ENCODE measurements around the gene ZFP42.

GRCh38 chr4:188002323-188002722 is 6.8 kb downstream of the ZFP42 start:
- TF ChIP-seq, protein P1, sequence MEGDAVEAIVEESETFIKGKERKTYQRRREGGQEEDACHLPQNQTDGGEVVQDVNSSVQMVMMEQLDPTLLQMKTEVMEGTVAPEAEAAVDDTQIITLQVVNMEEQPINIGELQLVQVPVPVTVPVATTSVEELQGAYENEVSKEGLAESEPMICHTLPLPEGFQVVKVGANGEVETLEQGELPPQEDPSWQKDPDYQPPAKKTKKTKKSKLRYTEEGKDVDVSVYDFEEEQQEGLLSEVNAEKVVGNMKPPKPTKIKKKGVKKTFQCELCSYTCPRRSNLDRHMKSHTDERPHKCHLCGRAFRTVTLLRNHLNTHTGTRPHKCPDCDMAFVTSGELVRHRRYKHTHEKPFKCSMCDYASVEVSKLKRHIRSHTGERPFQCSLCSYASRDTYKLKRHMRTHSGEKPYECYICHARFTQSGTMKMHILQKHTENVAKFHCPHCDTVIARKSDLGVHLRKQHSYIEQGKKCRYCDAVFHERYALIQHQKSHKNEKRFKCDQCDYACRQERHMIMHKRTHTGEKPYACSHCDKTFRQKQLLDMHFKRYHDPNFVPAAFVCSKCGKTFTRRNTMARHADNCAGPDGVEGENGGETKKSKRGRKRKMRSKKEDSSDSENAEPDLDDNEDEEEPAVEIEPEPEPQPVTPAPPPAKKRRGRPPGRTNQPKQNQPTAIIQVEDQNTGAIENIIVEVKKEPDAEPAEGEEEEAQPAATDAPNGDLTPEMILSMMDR (IDR thresholded peaks at IDR 0.05 in 4 of 5, conservative IDR thresholded peaks at IDR 0.05 in 1 of 5): no peak
- TF ChIP-seq POLR2A (IDR thresholded peaks at IDR 0.05): no peak
